Hematopoietic multipotent progenitor cell treated with erythropoietin and hydrocortisone succinate and interleukin-3 and kit ligand, for 4 days (in vitro differentiated cells): ENCODE data around the gene FOXD3.
A peak's percentile ranks its signal among the peaks of the same experiment; 100 is the strongest.
"Not testable (repeated sequence)": the region's sequence is repeated elsewhere in the genome, so short reads cannot be mapped to it uniquely, and the experiment has no call there.

Experiments
- DNase-seq: peaks from one replicate; pipeline ENCODE4 v3.0.0-alpha.2; 2015

FOXD3 gene

DNA sequence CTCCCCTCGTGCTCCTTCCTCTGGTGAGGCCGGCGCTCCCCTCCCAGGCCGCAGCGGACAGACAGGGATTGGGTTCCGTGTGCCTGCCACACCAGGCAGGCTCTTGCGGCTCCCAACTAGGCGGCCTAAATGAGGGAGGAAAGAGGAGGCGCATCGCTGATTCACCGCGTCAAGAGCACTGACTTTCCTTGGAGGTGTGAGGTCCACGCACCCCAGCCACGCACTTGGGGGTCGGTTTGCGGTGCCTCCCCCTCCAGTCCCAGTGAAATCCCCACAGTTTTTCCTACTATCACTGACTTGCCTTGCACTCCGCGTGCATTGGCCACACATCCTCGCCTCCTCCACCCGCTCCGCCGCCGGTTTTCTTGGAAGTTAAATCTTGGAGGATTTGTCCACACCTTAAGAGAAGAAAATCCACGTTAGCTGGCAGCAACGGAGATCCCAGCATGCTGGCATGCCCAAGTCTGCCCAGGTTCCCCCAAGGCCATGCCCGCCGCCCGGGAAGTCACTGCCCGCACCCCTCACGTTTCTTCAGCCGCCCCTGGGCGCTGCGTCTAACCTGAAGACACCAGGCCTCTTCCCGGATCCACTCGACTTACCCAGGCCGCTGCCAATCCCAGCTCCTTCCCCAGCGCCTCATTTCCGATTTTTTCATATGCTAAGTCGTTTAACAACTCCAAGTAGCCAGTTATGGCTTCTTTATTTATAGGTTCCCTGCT, 1.1 kb upstream of the FOXD3 start:
- DNase-seq = no peak

DNA sequence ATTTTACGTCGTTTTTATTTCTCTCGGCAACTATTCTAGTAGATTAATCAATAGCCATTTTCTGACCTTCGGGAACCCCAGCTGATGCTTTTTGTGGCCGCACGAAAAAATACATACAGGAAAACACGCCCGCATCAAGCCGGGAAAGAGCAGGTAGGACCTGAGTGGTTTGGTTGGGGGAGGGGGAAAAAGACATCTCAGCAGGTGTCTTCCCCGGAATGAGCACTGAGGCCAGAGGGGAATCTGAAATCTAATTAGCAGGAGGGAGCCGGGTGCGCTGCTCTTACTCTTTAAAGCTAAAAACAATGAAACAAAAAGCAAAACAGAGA, 618 bp upstream of the FOXD3 start:
- no peak for DNase-seq

DNA sequence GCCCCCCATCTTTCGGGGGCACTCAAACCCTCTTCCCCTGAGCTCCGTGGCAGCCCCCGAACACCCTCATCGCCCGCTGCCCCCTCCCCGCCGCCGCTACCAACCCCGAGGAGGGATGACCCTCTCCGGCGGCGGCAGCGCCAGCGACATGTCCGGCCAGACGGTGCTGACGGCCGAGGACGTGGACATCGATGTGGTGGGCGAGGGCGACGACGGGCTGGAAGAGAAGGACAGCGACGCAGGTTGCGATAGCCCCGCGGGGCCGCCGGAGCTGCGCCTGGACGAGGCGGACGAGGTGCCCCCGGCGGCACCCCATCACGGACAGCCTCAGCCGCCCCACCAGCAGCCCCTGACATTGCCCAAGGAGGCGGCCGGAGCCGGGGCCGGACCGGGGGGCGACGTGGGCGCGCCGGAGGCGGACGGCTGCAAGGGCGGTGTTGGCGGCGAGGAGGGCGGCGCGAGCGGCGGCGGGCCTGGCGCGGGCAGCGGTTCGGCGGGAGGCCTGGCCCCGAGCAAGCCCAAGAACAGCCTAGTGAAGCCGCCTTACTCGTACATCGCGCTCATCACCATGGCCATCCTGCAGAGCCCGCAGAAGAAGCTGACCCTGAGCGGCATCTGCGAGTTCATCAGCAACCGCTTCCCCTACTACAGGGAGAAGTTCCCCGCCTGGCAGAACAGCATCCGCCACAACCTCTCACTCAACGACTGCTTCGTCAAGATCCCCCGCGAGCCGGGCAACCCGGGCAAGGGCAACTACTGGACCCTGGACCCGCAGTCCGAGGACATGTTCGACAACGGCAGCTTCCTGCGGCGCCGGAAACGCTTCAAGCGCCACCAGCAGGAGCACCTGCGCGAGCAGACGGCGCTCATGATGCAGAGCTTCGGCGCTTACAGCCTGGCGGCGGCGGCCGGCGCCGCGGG, 837 bp downstream of the FOXD3 start:
- peak; percentile 63 for DNase-seq

DNA sequence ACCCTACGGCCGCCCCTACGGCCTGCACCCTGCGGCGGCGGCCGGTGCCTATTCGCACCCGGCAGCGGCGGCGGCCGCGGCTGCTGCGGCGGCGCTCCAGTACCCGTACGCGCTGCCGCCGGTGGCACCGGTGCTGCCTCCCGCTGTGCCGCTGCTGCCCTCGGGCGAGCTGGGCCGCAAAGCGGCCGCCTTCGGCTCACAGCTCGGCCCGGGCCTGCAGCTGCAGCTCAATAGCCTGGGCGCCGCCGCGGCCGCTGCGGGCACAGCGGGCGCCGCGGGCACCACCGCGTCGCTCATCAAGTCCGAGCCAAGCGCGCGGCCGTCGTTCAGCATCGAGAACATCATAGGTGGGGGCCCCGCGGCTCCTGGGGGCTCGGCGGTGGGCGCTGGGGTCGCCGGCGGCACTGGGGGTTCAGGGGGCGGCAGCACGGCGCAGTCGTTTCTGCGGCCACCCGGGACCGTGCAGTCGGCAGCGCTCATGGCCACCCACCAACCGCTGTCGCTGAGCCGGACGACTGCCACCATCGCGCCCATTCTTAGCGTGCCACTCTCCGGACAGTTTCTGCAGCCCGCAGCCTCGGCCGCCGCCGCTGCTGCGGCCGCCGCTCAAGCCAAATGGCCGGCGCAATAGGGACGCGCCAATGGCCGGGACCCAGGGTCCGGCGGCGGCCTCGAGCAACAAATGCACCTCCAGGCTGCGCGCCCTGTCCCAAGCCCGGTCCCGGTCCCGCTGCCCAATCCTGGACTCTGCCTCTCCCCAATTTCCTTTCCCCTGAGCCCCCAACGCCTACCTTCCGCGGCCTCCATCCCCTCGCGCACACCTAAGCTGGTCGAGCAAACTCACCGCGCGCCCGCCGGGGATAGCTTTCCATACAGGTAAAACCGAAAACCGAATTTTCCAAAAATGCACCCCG, 1.8 kb downstream of the FOXD3 start:
- DNase-seq = no peak

DNA sequence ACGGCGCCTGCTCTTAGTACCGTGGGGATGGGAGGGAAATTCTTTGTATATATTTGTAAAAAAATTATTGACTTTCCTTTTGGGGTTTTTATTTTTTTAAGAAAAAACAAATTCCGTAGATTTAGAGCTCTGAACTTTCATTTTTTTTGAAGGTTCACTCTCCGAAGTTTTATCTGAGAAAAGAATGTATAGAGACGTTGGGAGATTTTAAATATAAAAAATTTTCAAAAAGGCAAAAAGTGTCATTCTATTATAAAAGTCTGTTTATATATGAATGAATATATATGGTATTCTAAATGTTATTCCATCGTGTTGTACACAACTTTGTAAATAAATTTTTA, 2.4 kb downstream of the FOXD3 start:
- DNase-seq = no peak

GRCh38 chr1:63325279-63325985, 3.1 kb downstream of the FOXD3 start:
- DNase-seq = no peak

GRCh38 chr1:63326106-63326472, 3.7 kb downstream of the FOXD3 start:
- no peak for DNase-seq

- DNase-seq = no peak
Measured at GRCh38 chr1:63326473-63327380, 4.4 kb downstream of the FOXD3 start.

DNA sequence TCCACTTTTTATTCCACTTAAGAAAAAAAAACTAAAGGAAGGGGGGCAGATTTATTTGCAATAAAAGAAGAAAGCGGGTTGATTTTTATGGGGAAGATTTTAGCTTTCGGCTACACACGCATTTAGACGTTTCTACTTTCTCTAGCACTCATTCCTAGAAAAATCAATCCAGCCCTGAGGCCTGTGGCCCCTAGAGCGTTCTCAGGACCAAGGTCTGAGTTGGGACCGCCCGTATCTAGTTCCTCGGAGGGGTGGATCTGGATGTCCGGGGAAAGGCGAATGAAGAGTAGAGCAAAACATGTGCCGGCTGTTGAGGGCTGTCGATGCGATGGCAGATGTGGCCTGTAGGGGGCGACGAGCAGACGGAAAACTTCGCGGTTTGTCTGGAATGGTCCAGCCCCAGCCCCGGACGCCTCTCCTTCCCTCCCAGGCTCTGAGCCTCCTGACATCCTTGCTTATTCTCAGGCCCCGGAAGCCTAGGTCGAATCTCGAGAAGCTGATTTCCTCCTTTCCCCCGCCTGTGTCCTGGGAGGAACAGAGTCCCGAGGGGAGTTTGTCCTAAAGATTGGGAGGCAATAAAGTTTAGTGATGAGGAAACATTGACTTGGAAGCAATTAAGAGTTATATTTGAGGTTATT, 5.2 kb downstream of the FOXD3 start:
- peak; percentile 81 for DNase-seq

DNA sequence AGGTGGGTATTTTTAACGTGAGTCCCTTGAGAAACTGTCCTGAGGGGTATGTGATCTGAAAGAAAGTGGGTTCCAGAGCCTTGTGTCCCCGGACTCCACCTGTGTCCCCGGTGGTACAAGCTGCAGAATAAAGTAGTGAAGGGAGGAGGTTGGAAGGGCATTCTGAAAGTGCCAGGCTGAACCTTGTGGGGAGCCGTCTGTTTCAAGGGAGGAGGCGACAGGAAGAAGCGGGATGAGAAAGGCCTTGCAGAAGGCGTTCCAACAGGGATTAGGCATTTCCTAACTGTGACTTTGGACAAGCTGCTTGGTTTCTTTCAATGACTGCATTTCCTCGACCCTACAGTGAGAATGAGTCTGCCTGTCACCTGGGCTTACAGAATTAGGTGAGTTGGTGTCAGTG, 5.8 kb downstream of the FOXD3 start:
- DNase-seq = no peak

DNA sequence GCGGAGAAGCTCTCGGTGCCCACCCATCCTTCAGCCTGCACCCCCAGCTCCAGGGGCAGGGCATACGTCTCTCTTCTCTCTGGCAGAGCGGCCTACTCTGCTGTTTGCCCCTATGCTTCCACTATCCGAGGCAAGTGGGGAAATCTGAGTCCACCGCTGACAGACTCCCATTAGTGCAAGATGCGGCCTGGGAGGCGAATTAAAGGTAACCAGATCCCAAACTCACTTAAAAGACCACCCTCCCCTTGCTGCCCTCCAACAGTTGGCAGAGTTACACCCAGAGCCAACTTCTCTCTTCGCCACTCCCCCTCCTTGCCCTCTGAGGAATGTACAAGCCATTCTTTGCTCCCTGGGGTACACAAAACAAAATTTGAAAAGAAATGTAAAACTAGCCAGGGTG, 6.4 kb downstream of the FOXD3 start:
- DNase-seq = no peak

- no peak for DNase-seq
Measured at GRCh38 chr1:63329621-63330330, 7.4 kb downstream of the FOXD3 start.

DNA sequence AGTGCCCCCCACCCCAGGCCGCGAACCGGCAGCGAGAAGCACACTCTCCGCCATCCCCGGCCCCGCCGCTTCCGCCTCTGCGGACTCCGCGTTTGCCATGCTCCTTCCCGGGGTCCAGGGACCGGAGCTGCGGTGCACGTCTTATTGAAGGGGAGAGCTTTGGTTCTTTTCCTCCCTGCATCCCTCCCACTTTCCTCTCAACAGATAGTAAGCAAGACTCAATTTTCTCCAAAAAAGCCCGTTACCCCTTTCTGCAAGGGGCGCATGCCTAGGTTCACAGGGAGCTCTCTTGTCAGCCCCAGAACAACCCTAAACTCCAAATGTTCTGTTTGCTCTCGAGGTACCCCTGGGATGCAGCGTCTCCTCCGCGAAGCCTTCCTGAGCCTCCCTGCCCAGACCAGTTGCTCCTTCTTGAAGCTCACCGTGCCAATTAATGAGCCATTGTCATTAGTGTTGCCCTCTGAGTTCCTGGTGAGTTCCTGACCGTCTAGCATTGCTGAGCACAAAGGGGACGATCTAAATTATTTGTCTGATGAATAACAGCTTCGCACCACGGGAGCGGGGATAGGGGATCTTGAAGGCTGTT, 8.1 kb downstream of the FOXD3 start:
- DNase-seq = no peak

DNA sequence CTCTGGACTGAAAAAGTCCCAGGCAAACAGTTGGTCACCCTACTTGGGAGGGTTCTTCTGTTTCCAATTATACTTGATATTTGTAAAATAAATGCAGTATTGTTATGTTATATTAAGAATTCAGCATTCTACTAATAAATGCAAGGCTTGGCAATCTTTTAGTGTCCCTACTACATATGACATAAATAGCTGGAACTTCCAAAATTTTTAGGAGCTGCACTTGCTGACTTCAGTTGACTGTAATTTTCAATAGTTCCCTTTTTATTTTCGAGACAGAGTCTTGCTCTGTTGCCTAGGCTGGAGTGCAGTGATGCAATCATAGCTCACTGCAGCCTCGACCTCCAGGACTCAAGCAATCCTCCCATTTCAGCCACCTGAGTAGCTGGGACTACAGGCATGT, 20.0 kb downstream of the FOXD3 start:
- DNase-seq = no peak

DNA sequence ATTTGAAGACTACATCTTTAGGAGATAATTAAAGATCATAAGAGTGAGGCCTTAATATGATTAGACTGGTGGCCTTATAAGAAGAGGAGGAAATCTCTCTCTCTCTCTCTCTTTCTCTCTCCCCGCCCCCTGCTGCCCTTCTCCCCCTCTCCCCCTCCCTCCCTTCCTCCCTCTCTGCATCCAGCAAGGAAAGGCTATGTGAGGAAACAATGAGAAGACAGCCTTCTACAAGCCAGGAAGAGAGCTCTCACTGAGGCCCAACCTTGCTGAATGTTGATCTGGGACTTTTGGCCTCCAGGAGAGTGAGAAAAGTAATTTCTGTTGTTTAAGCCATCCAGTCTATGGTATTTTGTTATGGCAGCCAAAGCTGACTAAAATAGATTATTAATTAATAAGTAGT, 21.6 kb downstream of the FOXD3 start:
- no peak for DNase-seq

GRCh38 chr1:63350320-63350719, 28.0 kb downstream of the FOXD3 start:
- no peak for DNase-seq

DNA sequence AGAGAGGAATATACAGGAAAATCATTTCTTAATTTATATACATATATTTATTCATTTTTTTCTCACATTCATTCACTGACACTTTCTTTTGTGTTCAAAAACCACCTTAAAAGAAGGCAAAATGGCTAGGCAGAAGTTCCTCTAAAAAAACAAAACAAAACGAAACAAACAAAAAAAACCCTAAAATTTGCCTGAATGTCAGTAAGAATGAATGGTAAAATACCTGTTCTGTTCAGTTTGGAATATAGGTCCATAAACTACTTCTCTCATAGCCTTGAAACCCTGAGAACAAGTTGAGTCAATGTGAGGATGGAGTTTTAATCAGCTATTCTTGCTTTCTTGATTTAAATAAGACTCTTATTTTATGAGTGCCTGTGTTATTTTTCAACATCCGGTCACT, 30.4 kb downstream of the FOXD3 start:
- no peak for DNase-seq

DNA sequence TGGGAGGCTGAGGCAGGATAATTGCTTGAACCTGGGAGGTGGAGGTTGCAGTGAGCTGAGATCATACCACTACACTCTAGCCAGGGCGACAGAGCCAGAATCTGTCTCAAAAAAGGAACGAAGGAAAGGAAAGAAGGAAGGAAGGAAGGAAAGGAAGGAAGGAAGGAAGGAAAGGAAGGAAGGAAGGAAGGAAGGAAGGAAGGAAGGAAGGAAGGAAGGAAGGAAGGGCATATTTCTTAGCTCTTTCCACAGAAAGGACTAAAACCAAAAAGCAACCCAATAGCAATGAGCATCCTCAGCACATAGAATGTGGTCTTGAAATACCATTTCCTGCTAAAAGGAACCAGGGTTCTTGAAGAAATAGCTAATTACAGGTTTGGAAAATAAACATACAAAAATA, 33.9 kb downstream of the FOXD3 start:
- DNase-seq = not testable (repeated sequence)

- no peak for DNase-seq
Measured at GRCh38 chr1:63359561-63359960, 37.2 kb downstream of the FOXD3 start.

GRCh38 chr1:63362073-63362472, 39.7 kb downstream of the FOXD3 start:
- DNase-seq = no peak
